ENCODE measurements around the gene PADI6. TPM values are rescaled to one million over a fixed set of nuclear protein-coding genes. Genes with fewer than 3 reads are reported as not detected.

The PADI6 gene
- total and polyA plus RNA-seq, 9 of the 15 experiments (the other 6 are each of a cell fraction or from before 2014, with no cell fraction given) = not detected

GRCh38 chr1:17440074-17440826 lies 68.3 kb downstream of the PADI6 start (continued):
- TF ChIP-seq YBX1 (IDR thresholded peaks at IDR 0.05) (no peak), KAT2B (IDR thresholded peaks at IDR 0.05; ENCODE audit: low read depth, low read length) (no peak), HDAC3 (IDR thresholded peaks at IDR 0.05; ENCODE audit: borderline replicate concordance, partially characterized antibody) (no peak), KLF10 (CRISPR knock-in tag; IDR thresholded peaks at IDR 0.05) (no peak)

- H3K36me3 ChIP-seq (ENCODE audit: control insufficient read depth, insufficient read depth, low read length) = peaks cover 16% of the 10 kb centered on the region
- ChIA-PET CTCF (ENCODE audit: low intra/inter-chr PET ratio) (no interaction called here), POLR2A (interaction anchor here (0.8 to 1.6 kb wide), 7 partner anchors 11 to 71 kb away, joined by 3 to 6 read pairs (median 4); no protein-coding TSS in a partner anchor)
- H3K79me2 ChIP-seq (ENCODE audit: control insufficient read depth, insufficient read depth, low read length) = peaks cover 43% of the 10 kb centered on the region
- H2AFZ ChIP-seq (ENCODE audit: low read depth, low read length) = peak overlapping the region; percentile 93
- in situ Hi-C loops (cut with MboI) (no loop called here), intact Hi-C loops (cut with micrococcal nuclease) (no loop called here)
- DNase-seq (ENCODE audit: extremely low read depth in 1 of 4, low spot score in 3 of 4) = no peak
- H3K27me3 ChIP-seq (ENCODE audit: control insufficient read depth in 2 of 2, insufficient read depth in 2 of 2, low read length in 2 of 2) = no peaks in the 10 kb centered on the region; a peak in 1 of 5 replicates
- 2% methylated on average over 6 of the region's 6 CpGs for WGBS (ENCODE audit: insufficient coverage, low coverage, missing lambda C conversion rate)
- no peaks in the 10 kb centered on the region for H3K9me1 ChIP-seq (ENCODE audit: control insufficient read depth, insufficient read depth, low read length)
- peaks cover 21 to 26% of the 10 kb centered on the region in 2 experiments; a peak in 4 of 5 replicates for H3K4me1 ChIP-seq (replicated peaks in 1 of 2; ENCODE audit: control insufficient read depth in 2 of 2, insufficient read depth in 2 of 2, low read length in 2 of 2)
- H3K27ac ChIP-seq (ENCODE audit: extremely low read depth, low read depth, low read length) = peak overlapping the region; percentile 79; the same call in 2 of the 3 replicates
- BruUV-seq (replicated peaks) = no TSS peak
- peak overlapping the region; percentile 86 to 97 for H3K9ac ChIP-seq (ENCODE audit: insufficient read depth in 1 of 2, low read depth in 2 of 2, low read length in 2 of 2)
- peak; percentile 52 for FAIRE-seq
- ATAC-seq = no peak
- H3K4me3 ChIP-seq = peak overlapping the region; percentile 97
- no peaks in the 10 kb centered on the region for H3K9me3 ChIP-seq (replicated peaks; ENCODE audit: control insufficient read depth, insufficient read depth, low read depth, low read length)
- H4K20me1 ChIP-seq (replicated peaks; ENCODE audit: control insufficient read depth, insufficient read depth, low read length) = peaks cover 12% of the 10 kb centered on the region
- peak overlapping the region; percentile 98 for H3K4me2 ChIP-seq (ENCODE audit: insufficient read depth, low read length)
- peak; percentile 46; the same call in 1 of the 2 replicates for TF ChIP-seq E4F1 (CRISPR knock-in tag; IDR thresholded peaks at IDR 0.05; ENCODE audit: borderline replicate concordance)
- TF ChIP-seq ZSCAN29 (IDR thresholded peaks at IDR 0.05) = 0 out of 2 replicates have a peak, but pooled peaks have one; percentile 3
- 0 out of 4 replicates have a peak, but pooled peaks of 1 of the 2 experiments have one; percentile 11 for TF ChIP-seq TEAD1 (CRISPR knock-in tag; IDR thresholded peaks at IDR 0.05)
- TF ChIP-seq CHD1 (IDR thresholded peaks at IDR 0.05; ENCODE audit: low read length) = peak; percentile 18
- peak; percentile 36 for TF ChIP-seq KDM5B (IDR thresholded peaks at IDR 0.05; ENCODE audit: insufficient replicate concordance, low read depth, low read length)
- no peak for TF ChIP-seq NCOA6 (IDR thresholded peaks at IDR 0.05)
- no peak for TF ChIP-seq HDGF (IDR thresholded peaks at IDR 0.05)
- TF ChIP-seq ELF2 (CRISPR knock-in tag; IDR thresholded peaks at IDR 0.05) = peak; percentile 39; the same call in 1 of the 2 replicates
Observed at GRCh38 chr1:17440827-17441168, 68.8 kb downstream of the PADI6 start.
